ENCODE measurements around the gene RPS6KA2.

Gene RPS6KA2

DNA sequence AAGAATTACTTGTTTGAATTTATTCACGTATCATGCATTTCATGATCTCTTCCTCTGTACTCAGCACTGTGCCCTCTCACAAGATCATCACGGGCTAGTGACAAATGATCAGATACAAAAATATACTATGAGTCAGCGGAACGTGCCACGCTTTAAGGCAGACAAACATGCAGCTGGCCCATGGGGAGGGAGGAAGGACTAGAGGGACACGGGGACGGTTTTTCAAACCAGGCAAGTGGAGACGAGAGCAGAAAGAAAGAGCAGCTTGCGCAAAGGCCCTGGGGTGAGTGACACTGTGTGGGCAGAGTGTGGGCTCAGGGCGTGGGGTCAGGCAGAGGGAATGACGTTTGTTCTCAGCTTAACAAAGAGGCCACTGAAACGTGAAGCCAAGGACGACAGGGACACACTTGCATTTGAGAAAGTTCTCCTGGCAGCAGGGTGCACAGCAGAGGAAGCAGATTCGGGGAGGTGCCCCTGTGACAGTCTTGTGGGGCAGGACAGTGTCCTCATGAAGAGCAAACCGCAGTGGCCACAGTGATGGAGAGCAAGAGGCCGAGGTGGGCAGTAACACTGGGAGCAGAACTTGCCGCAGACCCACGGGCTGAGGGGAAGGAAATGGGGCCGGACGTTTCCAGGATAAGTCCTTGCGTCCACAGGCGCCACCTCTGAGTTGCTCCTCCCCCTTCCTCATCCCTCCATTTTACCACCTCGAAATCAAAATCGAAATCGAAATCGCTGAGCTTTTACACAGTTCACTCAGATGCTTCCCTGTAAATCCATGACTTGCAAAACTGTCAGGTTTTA is 6.9 kb upstream of the RPS6KA2 start:
- DNase-seq = no peak

DNA sequence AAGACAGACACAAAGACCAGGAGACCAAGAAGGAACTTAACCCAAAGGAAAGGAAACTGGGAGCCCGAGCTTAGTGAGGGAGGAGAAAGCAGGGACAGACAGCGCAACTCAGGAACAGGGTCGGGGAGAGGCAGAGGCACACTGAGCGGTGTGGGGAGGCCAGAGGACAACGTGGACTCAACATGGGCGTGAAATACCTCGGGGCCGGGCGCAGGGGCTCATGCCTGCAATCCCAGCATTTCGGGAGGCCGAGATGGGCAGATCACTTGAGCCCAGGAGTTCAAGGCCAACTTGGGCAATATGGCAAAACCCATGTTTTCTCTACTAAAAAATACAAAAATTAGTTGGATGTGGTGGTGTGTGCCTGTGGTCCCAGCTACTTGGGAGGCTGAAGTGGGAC is 5.7 kb upstream of the RPS6KA2 start:
- DNase-seq = no peak

GRCh38 chr6:166630462-166630861 is 3.4 kb upstream of the RPS6KA2 start:
- DNase-seq = no peak

DNA sequence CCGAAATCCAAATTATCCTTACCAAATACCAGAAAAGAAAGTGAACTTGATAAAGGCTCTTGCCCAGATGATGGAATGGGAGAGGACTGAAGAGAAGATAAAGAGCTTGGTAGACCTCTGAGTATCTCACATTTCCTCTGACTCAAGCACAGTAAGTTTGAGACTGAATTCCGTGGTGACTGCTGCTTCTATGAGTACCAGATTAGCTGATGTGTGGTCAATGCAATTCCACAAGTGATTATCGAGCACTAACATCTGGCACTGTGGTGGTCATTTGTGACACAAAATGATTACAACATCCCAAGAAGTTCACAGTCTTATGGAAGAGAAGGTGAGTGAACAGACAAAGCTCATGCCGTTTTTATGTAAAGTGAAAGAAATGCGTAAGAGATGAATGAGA is 2.6 kb upstream of the RPS6KA2 start:
- DNase-seq = no peak

GRCh38 chr6:166627875-166628801 is 1.1 kb upstream of the RPS6KA2 start:
- DNase-seq = peak; percentile 64

DNA sequence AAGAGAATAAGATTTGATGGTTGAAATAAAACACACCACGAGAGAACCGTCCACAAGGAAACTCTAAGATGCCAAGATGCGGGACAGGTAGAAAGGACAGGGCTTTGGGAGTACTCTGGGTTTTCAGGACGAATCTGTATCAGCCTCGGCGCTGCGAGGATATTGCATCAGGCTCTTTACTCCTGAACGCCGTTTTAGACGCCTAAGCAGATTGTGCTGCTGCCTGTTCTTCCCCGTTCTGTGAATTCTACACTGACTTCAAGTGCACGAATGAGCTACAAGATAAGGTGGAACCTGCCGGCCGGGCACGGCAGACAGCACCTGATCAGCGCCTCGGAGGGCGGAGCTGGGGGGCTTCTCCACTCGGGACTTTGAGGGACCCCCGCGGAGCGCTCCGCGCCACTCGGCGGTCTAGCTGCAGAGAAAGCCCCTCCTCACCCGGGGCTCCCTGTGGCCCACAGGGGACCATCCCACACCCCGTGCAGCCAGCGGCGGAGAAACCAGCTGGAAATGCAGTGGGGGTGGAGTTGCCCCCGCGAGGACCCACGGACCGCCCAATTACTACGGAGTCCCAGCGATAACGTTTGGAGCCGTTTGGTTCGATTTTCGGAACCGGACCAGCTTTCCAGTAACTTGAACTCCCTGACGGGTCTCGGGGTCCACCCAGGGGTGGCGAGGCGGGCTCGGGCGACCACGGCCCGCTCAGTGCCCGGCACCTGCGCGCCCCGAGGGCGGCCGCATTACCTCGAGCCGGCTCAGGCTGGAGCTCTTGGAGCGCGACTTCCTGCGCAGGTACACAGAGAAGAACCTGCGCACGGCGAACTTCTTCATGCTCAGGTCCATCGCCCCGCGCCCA is 646 bp downstream of the RPS6KA2 start:
- DNase-seq = no peak

DNA sequence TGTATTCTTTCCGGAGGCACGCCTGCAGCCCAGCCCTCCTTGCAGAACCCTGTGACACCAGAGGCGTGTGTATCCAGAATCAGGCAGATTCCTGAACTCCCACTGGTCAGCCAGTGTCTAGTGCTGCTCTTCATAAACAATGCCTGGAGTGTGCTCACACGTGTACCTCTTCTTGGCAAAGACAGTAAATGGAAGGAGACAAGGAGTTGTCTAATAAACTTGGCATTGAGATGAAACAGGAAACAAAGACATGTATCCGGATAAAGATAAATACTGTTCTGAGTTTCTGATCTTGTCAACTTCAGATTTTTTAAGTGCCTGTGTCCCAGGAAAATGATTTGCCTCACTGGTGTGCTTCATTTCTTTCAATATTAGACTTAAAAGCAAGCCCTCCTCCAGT is 1.7 kb downstream of the RPS6KA2 start:
- DNase-seq = no peak

DNA sequence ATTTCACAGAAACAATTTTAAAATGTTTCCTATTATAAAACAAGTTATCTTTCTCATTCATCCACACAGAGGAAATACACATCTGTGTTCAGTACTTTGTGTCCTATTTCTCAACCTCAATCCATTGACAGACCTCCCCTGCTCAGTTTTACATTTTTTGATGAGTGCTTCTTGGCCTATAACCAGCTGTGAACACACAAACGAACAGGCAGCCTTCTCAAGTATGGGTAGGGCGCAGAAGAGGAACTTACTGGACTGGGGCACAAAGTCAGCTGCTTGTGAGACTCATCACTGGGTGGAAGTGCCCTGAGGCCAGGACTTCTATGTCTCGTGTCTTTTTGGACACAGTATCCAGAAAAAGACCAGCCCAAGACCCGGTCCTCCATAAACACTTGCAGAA is 2.8 kb downstream of the RPS6KA2 start:
- no peak for DNase-seq

GRCh38 chr6:166623318-166623717 is 3.7 kb downstream of the RPS6KA2 start:
- no peak for DNase-seq

DNA sequence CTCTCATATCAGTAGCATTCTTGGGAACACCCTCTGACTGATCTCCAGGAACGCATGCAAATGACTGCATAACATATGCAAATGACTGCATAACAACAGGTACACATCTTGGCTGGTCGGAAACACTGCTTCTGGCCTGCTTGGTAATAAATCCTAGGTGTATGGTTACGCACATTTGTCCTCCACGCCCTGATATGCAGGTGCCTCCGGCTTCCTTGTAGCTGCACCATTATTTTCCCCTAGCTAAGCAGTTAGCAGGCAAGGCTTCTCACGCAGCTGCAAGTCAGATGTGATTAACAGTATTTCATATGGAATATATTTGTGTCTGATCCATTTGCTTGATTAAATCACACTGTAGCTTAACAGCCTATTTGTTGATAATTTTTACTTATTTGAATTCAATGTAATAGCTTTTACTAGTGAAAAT is 5.9 kb downstream of the RPS6KA2 start:
- DNase-seq = no peak

DNA sequence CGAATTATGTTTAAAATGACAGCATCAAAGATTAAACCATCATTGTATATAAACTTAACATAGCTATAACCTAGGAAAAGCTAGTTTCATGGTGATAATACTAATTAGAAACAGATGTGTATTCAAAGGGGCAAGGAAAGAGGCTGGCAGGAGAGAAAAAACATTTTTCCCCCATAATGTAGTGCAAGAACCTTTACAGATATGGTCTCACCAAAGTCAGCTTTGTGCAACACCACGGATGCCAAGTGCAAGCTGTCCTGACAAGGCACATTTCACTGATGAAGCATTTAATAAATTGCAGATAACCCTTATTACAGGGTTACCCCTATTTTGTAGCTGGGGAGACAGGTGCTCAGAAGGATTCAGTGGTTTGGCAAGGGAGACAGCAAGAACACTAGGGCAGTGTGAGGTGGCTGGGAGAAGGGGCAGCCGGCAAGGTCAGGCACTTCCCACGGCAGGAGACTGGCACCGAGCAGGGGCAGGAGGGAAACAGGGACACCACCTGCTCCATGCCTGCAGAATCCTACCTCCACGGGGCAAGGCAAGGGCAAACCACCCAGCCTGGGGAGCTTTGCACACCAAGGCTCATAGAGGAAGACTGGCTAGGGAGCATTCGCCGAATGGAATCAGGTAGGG is 6.5 kb downstream of the RPS6KA2 start:
- DNase-seq = no peak

GRCh38 chr6:166619912-166620311 is 7.1 kb downstream of the RPS6KA2 start:
- no peak for DNase-seq

DNA sequence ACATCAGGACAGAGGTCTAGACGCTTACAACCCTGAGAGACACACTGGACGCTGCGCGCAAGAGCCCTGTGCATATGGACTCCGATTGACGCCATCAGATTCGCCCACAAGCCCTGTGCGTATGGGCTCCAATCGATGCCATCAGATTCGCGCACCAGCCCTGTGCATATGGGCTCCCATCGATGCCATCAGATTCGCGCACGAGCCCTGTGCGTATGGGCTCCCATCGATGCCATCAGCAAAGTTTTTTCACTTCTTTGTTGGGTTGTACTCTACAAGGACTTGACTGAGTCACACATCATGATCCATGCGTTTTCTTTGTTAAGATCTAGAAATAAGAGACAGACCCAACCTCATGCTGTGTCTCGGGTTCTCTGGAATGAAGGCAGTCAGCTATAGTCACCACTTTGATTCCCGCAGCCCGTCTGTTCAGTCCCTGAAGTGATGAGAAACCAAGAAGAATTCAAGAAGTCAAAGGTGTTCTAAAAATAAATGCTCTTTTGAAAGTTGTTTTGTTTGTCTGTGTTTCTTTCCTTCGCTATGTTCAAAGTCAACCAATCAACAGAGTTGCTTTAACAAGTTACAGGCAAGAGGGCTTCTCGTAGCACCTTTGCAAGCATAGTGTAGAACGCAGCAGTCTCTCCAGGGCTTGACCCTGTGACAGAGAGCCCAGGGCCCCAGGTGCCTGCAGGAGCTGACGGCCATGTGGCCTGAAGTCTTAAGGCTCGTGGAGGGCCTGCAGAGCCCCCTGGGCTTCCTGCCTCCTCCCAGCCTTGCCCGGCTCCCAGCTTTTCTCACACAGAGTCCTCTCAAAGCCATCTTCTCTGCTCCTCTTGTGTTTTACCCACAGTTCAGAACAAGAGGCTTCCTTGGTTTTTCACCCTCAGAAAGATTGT is 7.9 kb downstream of the RPS6KA2 start:
- no peak for DNase-seq

DNA sequence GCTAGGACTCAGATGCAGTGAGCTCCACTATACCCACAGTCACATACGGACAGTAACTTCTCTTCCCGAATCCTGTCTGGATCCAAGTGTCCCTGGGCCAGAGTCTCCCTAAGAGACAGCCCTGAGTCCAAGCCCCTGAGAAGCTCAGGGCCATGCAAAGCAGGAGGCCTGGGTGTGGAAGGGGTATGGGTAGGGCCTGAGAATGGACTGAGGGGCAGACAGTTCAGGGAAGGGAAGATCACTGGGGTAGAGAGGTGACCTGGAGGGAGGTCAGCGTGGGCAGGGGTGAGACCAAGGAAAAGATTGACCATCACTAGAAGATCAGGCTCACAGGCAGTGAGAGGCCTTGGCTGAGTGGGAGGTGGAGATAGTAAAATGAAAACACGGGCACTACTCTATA is 8.8 kb downstream of the RPS6KA2 start:
- no peak for DNase-seq

GRCh38 chr6:166617359-166617758 is 9.7 kb downstream of the RPS6KA2 start:
- DNase-seq = no peak

DNA sequence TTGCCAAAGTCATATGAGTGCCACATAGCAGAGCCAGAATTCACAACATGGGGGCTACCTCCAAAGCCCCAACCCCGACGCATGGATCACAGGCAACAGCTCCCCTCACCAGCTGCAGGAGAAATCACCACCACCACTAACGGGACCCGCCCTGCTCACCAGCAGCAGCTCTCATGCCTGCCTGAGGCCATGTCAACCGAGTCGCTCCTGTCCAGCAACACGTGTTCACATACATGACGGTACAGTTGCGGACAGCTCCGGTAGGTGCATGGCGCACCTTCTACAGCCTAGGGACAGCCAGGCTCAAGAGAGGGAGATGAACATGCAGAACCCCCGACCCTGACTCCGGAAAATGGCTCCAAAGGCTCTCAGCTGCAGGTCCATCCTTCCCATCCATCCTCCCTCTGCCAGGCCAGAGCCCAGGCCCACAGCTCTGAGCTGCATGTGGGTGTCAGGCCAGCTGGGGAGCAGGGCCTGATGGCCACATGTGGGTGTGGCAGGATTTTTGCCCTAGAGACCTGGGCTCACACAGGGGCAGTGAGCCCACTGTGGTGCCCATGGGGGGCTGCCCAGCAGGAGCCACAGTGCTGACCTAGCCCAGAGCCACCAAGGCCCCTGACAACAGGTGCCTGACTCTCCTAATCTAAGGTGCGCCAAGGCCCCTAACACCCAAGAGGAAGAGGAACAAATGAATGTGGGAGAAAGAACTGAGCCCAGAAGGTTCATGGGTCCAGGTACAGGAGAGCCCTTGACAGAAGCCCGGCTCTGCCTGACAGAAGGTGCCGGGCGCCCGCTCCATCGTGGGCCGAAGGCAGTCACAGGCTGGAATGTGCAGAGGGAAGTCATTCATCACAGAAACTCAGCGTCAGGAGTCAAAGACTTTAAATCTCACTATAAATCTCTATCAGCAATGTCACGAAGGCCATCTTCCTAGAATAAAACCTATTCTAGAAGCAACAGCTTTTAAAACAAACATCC is 10.5 kb downstream of the RPS6KA2 start:
- no peak for DNase-seq

DNA sequence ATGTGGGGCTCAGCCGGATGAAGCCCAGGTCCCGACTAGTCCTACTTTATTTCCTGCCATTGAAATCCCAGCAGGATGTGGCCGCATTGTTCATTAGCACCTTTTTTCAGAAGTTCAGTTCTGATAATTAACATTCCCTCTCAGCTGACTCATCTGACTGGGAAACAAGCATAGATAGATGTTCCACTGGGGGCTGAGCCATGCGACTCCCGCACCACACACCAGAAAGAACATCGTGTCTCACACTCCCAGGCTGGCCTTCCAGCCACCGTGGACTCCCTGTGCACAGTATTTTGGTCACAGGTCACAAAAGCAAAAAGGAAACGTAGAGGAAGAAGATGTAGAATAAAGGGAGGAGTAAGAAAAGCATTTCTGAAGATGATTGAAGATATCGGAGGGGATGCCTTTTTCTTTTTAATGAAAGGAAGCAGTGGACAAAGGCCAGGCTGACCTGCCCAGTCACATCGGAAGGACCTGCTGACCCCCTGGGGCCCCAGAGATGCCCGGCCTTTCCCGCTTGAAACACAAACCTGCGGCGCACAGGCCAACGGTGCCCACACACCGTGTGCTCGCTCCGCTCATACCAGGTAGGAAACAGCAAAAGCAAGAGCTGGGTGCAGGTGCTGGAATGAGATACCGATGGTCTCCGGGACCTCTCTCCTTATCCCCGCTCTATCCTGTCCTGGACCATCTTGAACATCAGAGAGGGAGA is 11.8 kb downstream of the RPS6KA2 start:
- DNase-seq = no peak

DNA sequence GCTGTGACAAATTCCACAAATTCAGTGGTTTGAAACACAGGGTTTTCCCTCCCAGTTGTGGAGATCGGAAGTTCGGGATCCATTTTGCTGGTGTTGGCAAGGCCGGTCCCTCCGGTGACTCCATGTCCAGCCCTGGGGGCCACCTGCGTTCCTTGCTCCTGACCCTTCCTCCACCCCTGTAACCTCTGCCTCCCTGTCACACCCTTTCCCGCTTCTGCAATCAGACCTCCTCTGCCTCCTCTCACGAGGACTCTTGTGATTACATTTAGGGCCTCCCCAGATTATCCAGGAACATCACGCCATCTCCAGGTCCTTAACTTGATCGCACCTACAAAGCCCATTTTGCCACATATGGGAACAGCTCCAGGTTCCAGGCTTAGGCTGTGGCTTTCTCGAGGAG is 12.5 kb downstream of the RPS6KA2 start:
- no peak for DNase-seq

DNA sequence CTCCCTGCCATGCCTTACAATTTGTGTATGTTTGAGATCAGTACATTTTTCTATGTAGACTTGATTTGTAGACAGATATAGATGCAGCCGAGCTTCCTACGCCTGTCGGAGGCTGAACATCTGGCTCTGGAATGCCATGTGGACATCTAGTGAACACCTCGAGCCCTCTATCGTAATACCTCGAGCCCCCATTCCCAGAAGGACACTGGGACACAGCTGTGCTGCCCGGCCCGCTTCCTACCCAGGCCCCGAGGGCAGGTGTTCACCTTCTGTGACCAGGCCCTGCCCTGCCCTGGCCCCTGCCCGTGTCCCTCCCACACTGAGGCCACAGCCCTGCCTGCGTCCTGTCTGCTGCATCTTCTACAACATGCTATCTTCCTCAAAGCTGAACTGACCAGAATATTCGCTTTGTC is 12.9 kb downstream of the RPS6KA2 start:
- DNase-seq = no peak

- no peak for DNase-seq
These were observed 14.0 kb downstream of the RPS6KA2 start for GRCh38 chr6:166613027-166613426.

Measured in activated CD4-positive, CD25-positive, alpha-beta regulatory T cell treated with anti-CD3 and anti-CD28 coated beads, Interleukin-2, amount 50 U/mL, for 72 hours (primary cell).